NOMO-1 (cell line): Measurements from ENCODE around the gene SRD5A3.
A peak's percentile ranks its signal among the peaks of the same experiment; 100 is the strongest.

Experiments used
- DNase-seq, 2 experiments: peaks; one replicate each; lab custom pipeline; 2025; ENCODE audit not compliant: unreplicated experiment in 2 of 2; lab: John Stamatoyannopoulos, UW

Gene SRD5A3

DNA sequence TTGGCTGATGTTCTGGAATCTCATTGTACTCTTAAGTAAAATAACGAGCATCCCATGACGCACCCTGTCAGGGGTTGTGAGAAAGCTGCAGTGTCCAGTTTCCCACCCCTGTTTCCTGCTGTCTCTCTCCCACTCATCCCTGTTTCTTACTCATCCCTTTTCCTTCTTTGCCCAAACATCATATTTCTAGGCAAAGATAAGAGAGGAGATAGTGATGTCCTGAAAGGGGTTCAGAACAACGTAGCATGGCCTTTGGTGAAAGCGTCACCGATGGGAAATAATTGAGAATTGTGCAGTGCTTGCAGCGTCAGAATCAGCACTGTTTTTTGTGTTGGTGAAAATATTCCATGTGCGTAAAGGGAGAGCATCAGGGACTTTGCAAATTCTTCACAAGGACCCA, 26.2 kb downstream of the SRD5A3 start:
- DNase-seq, result no peak

GRCh38 chr4:55373461-55373860, 27.4 kb downstream of the SRD5A3 start:
- no peak for DNase-seq

DNA sequence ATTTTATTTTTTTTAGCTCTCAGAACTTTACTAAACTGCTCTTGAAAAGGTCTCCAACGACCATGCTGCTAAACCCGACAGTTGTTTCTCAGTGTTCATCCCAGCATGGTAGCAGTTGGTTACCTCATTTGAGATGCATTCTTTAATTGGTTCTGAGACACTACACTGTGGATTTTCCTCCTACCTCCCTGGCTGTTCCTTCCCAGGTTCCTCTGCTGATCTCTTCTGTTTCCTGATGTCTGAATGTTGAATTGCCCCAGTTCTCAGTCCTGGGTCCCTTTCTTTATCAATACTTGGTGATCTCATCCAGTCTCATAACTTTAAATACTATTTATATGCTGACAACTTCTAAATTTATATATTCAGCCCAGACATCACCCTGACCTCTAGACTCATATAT, 30.7 kb downstream of the SRD5A3 start:
- DNase-seq, result no peak

DNA sequence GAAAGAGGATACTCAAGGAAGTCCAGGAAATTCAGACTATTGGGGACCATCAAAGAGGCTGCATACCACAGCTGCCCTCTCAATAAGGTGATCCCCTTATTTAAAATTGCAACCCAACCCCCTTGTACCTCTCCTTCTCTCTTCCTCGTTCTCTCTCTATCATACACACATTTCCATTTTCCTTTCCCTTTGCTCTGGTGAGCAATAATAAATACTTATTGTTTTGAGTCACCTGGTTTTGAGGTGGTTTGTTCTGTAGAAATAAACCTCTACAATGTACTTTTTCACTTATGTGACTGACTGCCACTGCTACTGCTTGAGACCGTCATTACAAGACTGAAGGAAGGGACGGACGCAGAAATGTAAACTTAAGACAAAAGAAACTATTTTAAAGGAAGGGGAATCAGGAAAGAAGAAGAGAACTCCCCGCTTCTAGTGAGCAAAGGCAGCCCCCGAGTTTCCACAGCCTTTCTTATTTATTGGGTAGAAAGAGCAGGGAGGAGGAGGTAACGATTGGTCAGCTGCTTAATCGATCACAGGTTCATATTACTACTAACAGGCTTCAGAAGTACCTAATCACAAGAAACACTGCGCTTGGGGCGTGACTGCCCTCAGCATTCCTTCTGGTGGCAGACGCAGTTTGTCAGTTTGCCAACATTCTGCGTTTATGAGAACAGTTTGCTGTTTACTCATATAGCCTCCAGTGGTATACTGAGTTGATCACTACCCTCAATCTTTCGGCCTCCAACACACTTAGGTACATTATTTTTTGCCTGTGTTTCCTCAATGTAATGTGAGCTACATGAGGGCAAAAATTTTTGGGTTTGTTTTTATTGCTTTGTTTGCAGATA, 32.8 kb downstream of the SRD5A3 start:
- no peak for DNase-seq

GRCh38 chr4:55380576-55380975, 34.5 kb downstream of the SRD5A3 start:
- DNase-seq, result no peak

DNA sequence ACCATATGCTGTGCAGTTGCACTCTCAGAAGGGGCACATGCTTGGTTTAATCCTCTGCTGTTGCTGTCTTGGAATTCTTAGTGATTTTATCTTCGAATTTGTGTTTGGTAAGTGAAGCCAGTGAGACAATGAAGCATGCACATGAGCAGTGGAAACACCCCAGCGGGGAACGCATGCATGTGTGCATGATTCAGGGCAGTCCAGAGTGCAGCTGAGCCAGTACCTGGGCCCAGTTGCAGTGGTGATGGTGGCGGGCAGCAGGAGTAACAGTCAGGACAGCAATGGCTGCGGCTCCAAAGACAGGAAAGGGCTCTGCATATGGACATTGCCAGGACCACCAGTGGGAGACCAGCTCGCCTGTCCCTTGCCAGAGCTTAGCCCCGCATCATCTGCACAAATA, 35.5 kb downstream of the SRD5A3 start:
- DNase-seq, result no peak

DNA sequence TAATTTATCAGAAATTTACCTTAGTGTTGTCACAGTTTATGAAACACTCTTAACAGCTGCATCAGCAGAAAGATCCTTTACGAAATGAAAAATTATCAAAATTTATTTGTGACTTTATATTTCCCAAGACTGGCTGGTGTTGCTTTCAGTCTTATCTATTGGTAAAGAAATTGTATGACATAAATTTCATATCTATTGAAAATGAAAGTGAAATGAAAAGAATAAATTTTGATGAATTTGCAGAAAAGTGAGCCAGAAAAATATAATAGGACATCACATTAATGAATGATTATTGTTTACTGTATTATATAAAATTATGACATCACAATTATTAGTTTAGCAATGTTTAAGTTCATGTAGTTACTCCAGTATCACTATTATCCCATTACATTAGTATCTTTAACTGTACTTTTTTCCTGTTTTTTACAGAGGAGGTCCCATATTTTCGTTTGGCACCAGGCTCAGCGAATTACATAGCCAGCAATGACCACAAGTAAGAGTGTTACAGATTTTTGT, 36.5 kb downstream of the SRD5A3 start:
- no peak for DNase-seq

- no peak for DNase-seq
Observed at GRCh38 chr4:55385201-55385649, 39.2 kb downstream of the SRD5A3 start.

DNA sequence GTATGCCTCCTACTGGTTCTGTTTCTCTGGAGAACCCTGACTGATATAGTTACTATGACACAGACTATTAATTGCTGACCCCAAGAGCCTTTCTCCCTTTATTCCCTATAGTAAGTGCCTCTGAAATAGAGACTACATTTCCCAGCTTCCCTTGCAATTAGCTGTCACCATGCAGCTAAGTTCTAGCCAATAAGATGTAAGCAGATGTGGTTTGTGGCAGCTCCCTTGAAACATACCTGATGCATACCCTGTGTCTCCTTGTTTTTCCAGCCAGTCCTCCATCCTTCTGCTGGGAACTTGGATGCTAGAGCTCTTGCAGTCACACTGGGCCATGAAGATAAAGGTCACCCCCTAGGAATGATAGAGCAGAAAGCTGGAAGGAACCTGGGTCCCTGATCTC, 40.0 kb downstream of the SRD5A3 start:
- no peak for DNase-seq

- no peak for DNase-seq
Observed at GRCh38 chr4:55386840-55387239, 40.8 kb downstream of the SRD5A3 start.

- DNase-seq, result no peak
Observed at GRCh38 chr4:55393461-55394320, 47.6 kb downstream of the SRD5A3 start.

GRCh38 chr4:55395218-55395528, 49.1 kb downstream of the SRD5A3 start:
- no peak for DNase-seq

DNA sequence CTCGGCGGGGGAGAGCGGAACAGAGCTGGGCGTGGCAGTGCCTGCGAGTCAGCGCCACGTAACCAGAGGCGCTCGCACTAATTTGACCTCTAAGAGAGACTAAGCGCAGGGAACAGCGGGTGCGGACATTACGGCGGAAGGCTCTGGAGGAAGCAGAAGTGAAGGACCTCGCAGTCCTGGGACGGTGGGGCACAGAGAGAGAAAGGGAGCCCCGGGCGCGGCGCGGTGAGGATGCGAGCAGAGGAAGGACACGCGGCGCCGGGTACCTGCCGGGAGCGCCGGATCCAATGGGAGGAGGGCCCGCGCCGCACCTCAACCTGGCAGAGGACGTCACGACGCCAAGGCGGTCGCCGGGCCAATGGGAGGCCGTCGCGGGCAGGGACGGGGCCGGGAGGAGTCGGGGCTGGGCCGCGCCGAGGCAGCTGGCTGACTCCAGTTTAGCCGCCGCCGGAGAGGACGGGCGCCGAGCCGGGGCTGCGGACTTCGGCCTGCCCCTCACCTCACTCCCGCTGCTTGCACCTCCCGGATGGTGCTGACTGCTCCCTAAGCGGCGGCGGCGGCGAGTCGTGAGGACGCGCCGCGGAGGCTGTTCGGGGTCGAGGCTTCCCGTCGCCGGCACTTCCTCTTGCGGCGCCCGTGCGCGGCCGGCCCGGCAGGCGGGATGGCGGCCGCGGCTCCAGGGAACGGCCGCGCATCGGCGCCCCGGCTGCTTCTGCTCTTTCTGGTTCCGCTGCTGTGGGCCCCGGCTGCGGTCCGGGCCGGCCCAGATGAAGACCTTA, 49.7 kb downstream of the SRD5A3 start, which contains the start of gene TMEM165:
TSS of gene TMEM165 (plus strand) at position 429 of the 779 bp plus-strand sequence. CDS start at position 662, 233 bp downstream.
- DNase-seq, result peak; percentile 85 to 92

GRCh38 chr4:55396308-55397125, 50.5 kb downstream of the SRD5A3 start:
- DNase-seq, result peak in 1 of 2 experiments; percentile 11

GRCh38 chr4:55397126-55397436, 51.0 kb downstream of the SRD5A3 start:
- DNase-seq, result no peak

DNA sequence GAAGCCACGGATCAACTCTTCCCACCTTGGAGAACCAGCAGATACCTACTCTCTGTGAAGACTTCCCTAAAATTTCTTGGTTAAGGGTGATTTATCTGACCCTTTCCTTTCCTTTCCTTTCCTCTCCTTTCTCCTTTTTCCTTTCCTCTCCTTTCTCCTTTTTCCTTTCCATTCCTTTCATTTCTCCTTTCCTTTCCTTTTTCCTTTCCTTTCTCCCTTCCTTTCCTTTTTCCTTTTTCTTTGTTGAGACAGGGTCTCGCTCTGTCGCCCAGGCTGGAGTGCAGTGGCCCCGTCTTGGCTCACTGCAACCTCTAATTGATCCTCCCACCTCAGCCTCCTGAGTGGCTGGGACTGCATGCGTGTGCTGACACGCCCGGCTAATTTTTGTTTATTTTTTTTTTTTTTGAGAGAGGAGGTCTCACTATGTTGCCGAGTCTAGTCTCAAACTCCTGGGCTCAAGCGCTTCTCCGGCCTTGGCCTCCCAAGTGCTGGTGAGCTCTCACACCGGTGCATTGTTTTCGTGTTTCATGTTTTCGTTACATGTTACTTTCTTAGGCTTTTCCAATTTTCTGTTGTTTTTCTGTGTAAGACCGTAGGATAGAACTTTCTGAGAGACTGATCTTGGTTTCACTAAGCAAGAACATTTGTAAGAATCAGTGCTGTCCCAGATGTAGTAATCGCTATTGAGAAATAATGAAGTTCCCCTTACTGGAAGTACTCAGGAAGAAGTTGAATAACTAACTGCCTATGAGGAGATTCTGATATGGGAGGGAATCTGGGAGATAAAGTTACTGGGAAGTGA, 51.7 kb downstream of the SRD5A3 start:
- DNase-seq, result peak in 1 of 2 experiments; percentile 61

GRCh38 chr4:55398461-55398860, 52.4 kb downstream of the SRD5A3 start:
- DNase-seq, result no peak

DNA sequence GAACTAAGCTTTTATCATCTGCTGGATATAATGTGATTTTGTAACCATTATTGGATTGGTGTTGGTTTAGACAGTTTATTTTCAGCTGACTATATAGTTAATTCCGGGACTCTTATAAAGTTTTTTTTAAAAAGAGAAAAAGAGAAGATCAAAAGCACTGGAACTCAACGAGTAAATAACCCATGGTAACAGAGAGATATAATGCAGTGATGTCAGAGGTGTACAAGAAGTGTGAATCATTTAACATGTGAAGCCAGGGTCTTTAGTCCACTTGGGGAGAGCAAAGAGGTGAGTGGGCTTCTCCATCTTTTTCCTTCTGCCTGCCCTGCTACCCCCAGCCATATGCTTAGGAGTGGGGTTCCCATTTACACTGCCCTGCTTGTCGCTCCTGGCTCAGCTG, 52.9 kb downstream of the SRD5A3 start:
- no peak for DNase-seq

DNA sequence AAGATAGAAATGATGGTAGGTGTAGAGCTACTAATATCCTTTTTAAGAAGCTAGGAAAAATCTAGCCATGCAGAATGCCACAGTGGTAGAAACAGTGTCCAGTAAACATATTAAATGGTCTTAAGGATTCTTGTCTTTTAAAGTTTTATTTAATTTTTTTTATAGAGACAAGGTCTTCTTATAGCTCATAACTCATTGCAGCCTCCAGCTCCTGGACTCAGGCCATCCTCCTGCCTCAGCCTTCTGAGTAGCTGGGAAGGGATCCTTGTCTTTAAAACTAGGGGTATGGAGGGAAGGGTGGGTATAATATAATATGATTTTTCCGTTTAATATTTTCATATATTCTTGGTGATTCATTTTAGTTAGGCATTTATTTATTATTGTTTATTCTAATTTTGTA, 53.5 kb downstream of the SRD5A3 start:
- DNase-seq, result no peak
